GM18858 (cell line): Measurements from ENCODE around the gene KATNIP.
A peak's percentile ranks its signal among the peaks of the same experiment; 100 is the strongest.

Experiments used
- ATAC-seq: cut with Tn5 transposase; IDR thresholded peaks from one replicate; pipeline ENCODE4 v1.9.1; 2021; ENCODE audit not compliant: unreplicated experiment

The KATNIP gene

GRCh38 chr16:27549746-27550581 is at the start of gene KATNIP, which contains the start of gene GTF3C1:
Gene KATNIP (plus strand): TSS chr16:27550144. CDS start chr16:27550171, 27 bp downstream.
Gene GTF3C1 (minus strand): TSS chr16:27549913. CDS start chr16:27549890, 23 bp downstream.
- ATAC-seq, result peak; percentile 86

GRCh38 chr16:27500801-27501200 is 49.1 kb upstream of the KATNIP start:
- no peak for ATAC-seq

DNA sequence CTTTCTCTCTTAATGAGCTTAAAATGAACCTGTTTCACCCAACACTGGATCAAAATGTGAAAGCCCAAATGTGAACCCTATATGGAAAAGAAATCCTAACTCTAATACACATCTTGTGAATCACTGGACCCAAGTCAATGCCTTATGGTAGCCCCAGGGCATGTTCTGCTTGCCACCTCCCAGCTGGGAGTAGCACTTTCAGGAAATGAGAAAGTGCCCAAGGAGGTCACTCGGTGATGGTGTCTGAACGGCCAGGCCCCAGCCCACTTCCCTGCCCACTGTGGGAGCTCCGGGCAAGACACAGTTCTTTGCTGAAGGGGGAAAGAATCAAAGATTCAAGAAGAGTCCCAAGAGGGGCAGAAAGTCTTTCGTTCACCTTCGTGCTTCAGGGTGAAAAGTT is 46.3 kb upstream of the KATNIP start:
- ATAC-seq, result no peak

GRCh38 chr16:27505297-27506236 is 44.4 kb upstream of the KATNIP start:
- no peak for ATAC-seq

- no peak for ATAC-seq
Observed at GRCh38 chr16:27506771-27507170, 43.2 kb upstream of the KATNIP start.

- ATAC-seq, result no peak
Observed at GRCh38 chr16:27508476-27508875, 41.5 kb upstream of the KATNIP start.

GRCh38 chr16:27511657-27512448 is 38.1 kb upstream of the KATNIP start:
- no peak for ATAC-seq

DNA sequence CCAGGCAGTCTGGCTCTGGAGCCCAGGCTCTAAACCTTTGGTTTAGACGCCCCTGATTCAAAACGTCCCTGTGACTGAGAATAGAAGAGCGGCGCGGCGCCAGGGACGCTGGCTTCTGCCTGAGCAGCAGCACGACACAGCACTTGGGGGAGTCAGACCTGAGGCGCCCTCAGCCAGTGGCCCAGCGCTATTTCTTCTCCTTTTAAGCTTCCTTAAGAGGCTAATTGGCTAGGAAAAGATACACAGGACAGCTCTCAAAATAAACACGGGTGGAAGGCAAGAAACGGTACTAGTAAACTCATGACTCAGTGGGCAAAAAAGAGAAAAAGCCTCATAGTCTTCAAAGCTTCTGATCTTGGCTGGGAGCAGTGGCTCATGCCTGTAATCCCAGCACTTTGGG is 35.1 kb upstream of the KATNIP start:
- ATAC-seq, result no peak

DNA sequence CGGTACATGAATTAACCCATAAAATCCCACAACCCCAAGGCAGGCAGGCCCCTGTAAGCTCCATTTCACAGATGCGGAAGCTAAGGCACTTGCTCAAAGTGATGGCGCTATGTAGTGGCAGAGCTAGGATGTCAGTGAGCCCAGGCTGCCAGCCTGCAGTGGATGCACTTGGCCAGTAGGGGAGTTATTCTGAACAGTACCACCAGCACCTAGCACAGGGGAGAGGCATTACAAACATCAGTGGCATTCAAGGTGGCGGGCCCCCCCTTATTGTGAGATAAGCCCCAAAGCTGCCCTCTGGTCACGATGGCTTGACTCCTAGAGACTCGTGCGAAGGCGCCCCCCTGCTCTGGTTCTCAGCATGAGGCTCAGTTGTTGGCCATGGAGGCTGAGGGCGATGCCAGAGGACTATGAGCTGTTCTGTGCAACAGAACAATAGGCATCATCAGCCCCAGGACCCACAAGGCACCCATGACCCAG is 34.0 kb upstream of the KATNIP start:
- ATAC-seq, result no peak

DNA sequence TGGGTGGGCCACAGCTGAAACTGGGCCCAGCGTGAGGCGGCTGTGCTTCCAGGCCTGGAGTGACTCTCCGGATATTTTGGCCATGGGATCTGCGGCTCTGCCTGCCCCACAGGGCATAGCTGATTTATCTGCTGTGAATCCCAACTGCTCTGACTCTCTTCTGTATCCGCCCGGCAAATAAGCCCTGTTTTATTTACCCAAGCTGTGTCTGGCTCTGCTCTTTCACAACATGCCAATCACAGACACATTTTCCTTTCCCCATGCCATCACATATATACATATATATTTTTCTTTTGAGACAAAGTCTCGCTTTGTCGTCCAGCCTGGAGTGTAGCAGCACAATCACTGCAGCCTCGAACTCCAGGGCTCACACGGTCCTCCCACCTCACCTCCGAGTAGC is 33.6 kb upstream of the KATNIP start:
- no peak for ATAC-seq

GRCh38 chr16:27517664-27518063 is 32.3 kb upstream of the KATNIP start:
- ATAC-seq, result no peak

DNA sequence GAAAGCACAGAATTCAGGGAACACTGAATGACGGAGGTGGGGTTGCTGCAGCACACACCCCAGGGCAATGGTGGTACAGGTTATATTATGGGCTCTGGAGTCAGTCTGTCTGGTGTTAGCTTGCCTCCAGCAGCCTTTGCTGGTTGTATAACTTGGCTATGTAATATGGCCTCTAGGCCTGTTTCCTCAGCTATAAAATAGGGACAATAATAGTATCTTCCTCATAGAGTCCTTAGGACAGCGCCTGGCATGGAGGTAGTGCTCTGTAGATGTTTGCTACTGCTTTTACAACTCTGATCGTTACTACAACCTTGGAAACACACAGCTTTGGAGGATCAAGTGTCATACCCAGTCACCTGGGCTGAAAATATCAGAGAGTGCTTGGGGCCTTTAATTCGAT is 31.7 kb upstream of the KATNIP start:
- ATAC-seq, result no peak

DNA sequence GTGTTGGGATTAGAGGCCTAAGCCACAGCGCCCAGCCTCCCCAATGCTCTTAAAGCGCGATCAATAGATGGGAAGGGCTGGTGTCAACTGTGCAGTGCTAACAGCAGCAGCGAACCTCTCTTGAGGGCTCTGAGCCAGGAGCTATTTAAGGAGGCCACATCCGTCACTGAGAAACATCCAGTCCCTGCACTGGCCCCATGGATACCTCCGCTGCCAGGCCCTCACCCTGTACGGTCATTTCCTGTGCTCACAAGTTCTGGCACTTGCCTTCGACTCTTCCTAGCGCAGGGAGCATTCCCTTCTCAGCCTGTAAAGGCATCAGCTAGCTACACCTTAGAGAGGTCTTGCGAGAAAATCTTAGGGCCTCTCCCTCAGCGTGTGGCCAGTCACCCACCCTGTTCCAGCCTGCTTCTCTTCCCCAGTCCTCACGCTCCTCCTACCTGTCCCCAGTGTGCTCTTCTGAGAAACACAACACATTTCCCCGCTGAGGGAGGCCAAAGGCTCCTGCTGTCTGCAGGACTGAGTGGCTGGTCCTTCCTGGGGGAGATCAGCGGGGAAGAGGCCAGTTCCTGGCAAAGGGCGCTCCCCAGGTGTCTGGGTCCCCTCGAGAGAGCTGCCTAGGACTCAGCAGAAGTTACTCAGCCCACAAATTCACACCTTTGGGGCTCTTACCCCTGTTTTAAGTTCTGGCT is 28.8 kb upstream of the KATNIP start:
- ATAC-seq, result no peak

GRCh38 chr16:27522173-27522707 is 27.7 kb upstream of the KATNIP start:
- ATAC-seq, result no peak

- no peak for ATAC-seq
Observed at GRCh38 chr16:27526180-27526579, 23.8 kb upstream of the KATNIP start.

- ATAC-seq, result no peak
Observed at GRCh38 chr16:27528294-27528693, 21.6 kb upstream of the KATNIP start.

GRCh38 chr16:27529962-27530361 is 20.0 kb upstream of the KATNIP start:
- ATAC-seq, result no peak

GRCh38 chr16:27531186-27531585 is 18.8 kb upstream of the KATNIP start:
- no peak for ATAC-seq

DNA sequence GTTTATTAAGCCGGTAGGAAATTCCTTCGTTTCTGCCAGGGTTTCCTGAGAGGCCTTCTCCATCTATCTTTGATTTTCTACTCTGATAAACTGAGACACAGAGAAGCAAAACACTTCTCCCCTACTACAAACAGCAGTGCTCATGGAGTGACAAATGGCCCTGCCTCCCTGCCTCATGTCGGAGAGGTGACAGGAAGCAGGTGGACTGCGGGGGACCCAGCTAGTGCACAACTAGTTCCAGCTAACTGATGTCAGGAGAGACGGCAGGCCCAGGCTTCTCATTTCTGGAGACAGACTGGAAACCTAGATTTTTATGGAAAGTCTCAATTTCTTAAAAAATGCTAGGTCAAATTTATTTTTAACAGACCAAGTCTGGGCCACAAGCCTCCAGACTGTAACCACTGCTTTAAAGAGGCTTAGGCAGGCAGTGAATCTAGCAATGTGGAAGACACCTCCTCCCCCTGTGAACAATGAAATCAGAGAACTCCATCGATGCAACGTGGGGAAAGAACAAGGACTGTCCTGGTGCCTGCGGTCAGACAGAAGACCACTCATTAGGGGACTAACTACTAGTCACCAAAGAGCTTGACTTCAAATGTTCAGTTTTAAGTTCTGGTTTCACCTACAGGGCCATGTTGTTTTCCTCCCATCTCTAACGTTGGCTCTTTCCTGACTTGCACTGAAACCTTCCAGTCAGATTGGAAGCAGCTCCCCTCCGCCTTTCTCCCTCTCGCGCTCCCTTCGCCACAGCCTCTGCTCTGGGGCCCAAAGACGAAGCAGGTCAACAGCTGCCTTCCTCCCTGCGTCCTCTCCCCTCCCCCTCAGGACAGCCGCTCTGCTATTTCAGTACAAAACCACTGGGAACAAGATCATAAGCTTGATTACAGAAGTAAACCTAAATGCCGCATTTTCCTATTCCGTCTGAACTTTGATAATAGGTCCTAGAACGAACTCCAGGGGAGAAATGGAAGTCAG is 17.8 kb upstream of the KATNIP start:
- no peak for ATAC-seq
